GM12891 (cell line): Measurements from ENCODE around the gene HIC2.
"Not testable (repeated sequence)": the region's sequence is repeated elsewhere in the genome, so short reads cannot be mapped to it uniquely, and the experiment has no call there.

Source experiments
- POLR2A ChIP-seq: IDR thresholded peaks from 2 replicates; pipeline ENCODE4 v1.6.1; 2011; ENCODE audit warnings: low read depth, low read length, control low read depth
- POLR2AphosphoS5 ChIP-seq: IDR thresholded peaks from 2 replicates; pipeline ENCODE4 v1.6.1; 2011; ENCODE audit warnings: low read depth, low read length, control low read depth
- POU2F2 ChIP-seq: IDR thresholded peaks from 2 replicates; pipeline ENCODE4 v1.6.1; 2011; ENCODE audit warnings: low read depth, mild to moderate bottlenecking, control low read depth, low read length, moderate library complexity

DNA sequence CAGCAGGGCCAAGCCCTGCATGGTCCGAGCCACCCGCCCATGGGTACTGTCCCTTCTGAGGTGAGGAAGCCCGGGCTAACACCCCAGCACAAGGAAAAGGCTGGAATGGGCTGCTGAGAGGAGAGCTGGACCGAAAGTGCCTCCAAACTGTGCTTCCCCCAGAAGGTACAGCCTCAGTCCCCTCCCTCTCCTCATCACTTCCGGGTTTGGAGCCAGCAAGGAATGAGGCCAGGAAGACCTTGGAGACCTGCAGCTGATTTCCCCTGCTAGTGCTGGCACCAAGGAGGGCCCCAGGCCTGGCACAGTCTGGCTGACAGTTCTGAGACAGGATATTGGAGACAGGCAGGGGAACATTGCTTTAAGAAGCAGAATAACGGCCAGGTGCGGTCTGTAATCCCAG, 81.3 kb downstream of the HIC2 start:
- TF ChIP-seq POU2F2, POLR2A, POLR2AphosphoS5: not testable (repeated sequence)
